Sigmoid colon (tissue), 4 donors: Measurements from ENCODE around the gene ARHGAP35.
A peak's percentile ranks its signal among the peaks of the same experiment; 100 is the strongest.

ENCODE experiments used
- POLR2AphosphoS5 ChIP-seq, 4 donors: sonication (generic); formaldehyde crosslinking; IDR thresholded peaks; one replicate each; pipeline ENCODE4 v1.6.1; 2017; ENCODE audit warnings: antibody characterized with exemption in 4 of 4
- TF ChIP-seq, protein P1 (sequence below), 4 experiments: fragments of 450-650 bp in 3 of 4; fragments of 200-600 bp in 1 of 4; IDR thresholded peaks; one replicate each; pipeline ENCODE4 v1.5.1; 2016 to 2019; ENCODE audit warnings: antibody characterized with exemption in 4 of 4, mild to moderate bottlenecking in 3 of 4, moderate library complexity in 2 of 4

DNA sequence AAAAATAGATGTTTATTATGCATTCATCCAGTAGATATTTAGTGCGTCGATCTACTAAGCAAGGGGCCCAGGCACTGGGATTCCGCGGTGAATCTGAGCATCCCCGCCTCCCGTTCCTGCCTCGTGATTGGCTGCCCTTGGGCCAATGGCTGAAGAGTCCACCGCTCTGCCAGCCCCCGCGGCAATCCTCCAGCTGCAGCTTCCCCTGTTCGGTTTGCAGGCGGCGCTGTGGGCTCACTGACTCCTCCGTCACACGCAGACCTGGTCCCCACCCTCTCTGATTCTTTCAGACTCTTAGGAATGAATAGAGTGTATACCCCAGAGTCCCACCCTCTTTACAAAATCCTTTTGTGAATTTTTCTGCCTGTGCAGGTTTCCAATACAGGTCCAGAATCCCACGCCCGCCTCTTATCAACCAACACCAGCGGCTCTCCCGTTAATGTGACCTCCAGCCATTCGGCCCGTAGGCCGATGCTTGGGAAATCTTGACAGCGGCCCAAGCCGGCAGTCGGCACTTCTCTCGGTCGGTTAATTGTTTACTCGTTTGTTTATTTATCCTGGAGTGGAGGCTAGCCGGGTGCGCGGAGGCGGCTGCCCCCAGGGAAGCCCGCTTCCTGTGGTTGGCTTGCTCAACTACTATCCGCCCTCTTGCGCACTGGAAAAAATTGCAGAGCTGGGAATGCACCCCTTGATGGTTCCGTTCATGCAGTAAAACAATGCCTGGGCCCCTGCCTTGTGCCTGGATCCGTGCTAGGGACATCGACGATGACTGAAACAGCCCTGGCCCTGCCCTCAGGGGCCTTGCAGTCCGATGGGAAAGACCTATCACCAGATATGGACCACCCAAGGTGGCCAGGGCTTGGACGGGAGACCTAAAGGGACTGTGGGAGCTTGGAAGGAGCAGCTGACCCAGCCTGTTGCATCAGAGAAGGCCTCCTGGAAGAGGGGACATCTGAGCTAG is 4.5 kb upstream of the ARHGAP35 start:
- TF ChIP-seq, protein P1, sequence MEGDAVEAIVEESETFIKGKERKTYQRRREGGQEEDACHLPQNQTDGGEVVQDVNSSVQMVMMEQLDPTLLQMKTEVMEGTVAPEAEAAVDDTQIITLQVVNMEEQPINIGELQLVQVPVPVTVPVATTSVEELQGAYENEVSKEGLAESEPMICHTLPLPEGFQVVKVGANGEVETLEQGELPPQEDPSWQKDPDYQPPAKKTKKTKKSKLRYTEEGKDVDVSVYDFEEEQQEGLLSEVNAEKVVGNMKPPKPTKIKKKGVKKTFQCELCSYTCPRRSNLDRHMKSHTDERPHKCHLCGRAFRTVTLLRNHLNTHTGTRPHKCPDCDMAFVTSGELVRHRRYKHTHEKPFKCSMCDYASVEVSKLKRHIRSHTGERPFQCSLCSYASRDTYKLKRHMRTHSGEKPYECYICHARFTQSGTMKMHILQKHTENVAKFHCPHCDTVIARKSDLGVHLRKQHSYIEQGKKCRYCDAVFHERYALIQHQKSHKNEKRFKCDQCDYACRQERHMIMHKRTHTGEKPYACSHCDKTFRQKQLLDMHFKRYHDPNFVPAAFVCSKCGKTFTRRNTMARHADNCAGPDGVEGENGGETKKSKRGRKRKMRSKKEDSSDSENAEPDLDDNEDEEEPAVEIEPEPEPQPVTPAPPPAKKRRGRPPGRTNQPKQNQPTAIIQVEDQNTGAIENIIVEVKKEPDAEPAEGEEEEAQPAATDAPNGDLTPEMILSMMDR (IDR thresholded peaks at IDR 0.05) = peak; percentile 55 to 81 (median 63)
- TF ChIP-seq POLR2AphosphoS5 (IDR thresholded peaks at IDR 0.05) = peak in 2 of 4 donors; percentile 43 to 55
